HK-2 (cell line): ENCODE measurements around the gene GEN1.
"Not testable (repeated sequence)": the region's sequence is repeated elsewhere in the genome, so short reads cannot be mapped to it uniquely, and the experiment has no call there.

Experiments
- DNase-seq: peaks from one replicate; pipeline ENCODE4 v3.0.0-alpha.2; 2018; ENCODE audit not compliant: unreplicated experiment

GEN1 gene

GRCh38 chr2:17799301-17800120 lies 45.6 kb downstream of the GEN1 start:
- DNase-seq, result no peak

GRCh38 chr2:17800219-17800618 lies 46.3 kb downstream of the GEN1 start:
- DNase-seq, result no peak

GRCh38 chr2:17800693-17801458 lies 46.9 kb downstream of the GEN1 start:
- no peak for DNase-seq

GRCh38 chr2:17803497-17803896 lies 49.6 kb downstream of the GEN1 start:
- no peak for DNase-seq

GRCh38 chr2:17804358-17804757 lies 50.4 kb downstream of the GEN1 start:
- DNase-seq, result no peak

GRCh38 chr2:17805166-17805565 lies 51.2 kb downstream of the GEN1 start:
- DNase-seq, result no peak

GRCh38 chr2:17805717-17806363 lies 51.9 kb downstream of the GEN1 start:
- DNase-seq, result no peak

- no peak for DNase-seq
These were observed 59.2 kb downstream of the GEN1 start for GRCh38 chr2:17813010-17813741.

- no peak for DNase-seq
These were observed 60.0 kb downstream of the GEN1 start for GRCh38 chr2:17813742-17814473.

- DNase-seq, result no peak
These were observed 60.7 kb downstream of the GEN1 start for GRCh38 chr2:17814601-17815000.

- no peak for DNase-seq
These were observed 61.7 kb downstream of the GEN1 start for GRCh38 chr2:17815468-17816184.

- DNase-seq, result no peak
These were observed 62.7 kb downstream of the GEN1 start, which contains the start of gene MSGN1 for GRCh38 chr2:17816396-17817245. Gene MSGN1, plus strand, starts transcription at chr2:17816460. Its CDS starts 59 bp downstream, at chr2:17816519.

GRCh38 chr2:17818235-17818815 lies 64.4 kb downstream of the GEN1 start:
- DNase-seq, result no peak

GRCh38 chr2:17821080-17821479 lies 67.1 kb downstream of the GEN1 start:
- no peak for DNase-seq

- no peak for DNase-seq
These were observed 67.9 kb downstream of the GEN1 start for GRCh38 chr2:17821535-17822444.

- no peak for DNase-seq
These were observed 68.6 kb downstream of the GEN1 start for GRCh38 chr2:17822445-17823117.

GRCh38 chr2:17823646-17824045 lies 69.7 kb downstream of the GEN1 start:
- not testable (repeated sequence) for DNase-seq
